ENCODE results near the gene SIK3.

DNA sequence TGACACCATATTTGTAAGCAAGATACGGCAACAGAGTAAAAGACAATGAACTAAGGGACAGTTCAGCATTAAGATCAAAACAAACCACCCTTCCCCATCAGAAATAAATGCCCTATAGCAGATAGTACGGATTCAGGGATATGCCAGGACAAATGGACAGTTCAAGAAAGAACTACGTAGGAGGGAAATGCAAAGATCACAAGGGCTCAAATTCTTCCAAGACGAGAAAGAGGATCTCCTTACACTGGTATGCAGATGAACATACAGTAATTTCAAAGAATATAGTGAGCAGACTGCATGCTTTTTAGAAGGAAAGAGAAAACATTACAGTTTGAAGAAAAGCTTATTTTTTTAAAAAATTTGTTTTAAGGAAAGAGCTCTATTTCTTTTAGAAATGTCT, 136.1 kb downstream of the SIK3 start:
- TF ChIP-seq, protein P1, sequence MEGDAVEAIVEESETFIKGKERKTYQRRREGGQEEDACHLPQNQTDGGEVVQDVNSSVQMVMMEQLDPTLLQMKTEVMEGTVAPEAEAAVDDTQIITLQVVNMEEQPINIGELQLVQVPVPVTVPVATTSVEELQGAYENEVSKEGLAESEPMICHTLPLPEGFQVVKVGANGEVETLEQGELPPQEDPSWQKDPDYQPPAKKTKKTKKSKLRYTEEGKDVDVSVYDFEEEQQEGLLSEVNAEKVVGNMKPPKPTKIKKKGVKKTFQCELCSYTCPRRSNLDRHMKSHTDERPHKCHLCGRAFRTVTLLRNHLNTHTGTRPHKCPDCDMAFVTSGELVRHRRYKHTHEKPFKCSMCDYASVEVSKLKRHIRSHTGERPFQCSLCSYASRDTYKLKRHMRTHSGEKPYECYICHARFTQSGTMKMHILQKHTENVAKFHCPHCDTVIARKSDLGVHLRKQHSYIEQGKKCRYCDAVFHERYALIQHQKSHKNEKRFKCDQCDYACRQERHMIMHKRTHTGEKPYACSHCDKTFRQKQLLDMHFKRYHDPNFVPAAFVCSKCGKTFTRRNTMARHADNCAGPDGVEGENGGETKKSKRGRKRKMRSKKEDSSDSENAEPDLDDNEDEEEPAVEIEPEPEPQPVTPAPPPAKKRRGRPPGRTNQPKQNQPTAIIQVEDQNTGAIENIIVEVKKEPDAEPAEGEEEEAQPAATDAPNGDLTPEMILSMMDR (IDR thresholded peaks at IDR 0.05), result no peak
- no peak for TF ChIP-seq POLR2A (IDR thresholded peaks at IDR 0.05)
- no peak for TF ChIP-seq EP300 (IDR thresholded peaks at IDR 0.05)
